Astrocyte (in vitro differentiated cells and primary cell): Measurements from ENCODE around the gene MYO1G.

Source experiments
- EZH2 ChIP-seq: IDR thresholded peaks from 2 replicates; pipeline ENCODE4 v1.6.1; 2012; ENCODE audit warnings: mild to moderate bottlenecking, low read length, inconsistent platforms; ENCODE audit not compliant: insufficient read depth
- TF ChIP-seq, protein P1 (sequence below): IDR thresholded peaks from 2 replicates; pipeline ENCODE4 v1.5.1; 2011; ENCODE audit warnings: low read depth, mild to moderate bottlenecking, inconsistent platforms, low read length, moderate library complexity; ENCODE audit not compliant: insufficient read depth

- TF ChIP-seq EZH2 = no peak
- TF ChIP-seq, protein P1, sequence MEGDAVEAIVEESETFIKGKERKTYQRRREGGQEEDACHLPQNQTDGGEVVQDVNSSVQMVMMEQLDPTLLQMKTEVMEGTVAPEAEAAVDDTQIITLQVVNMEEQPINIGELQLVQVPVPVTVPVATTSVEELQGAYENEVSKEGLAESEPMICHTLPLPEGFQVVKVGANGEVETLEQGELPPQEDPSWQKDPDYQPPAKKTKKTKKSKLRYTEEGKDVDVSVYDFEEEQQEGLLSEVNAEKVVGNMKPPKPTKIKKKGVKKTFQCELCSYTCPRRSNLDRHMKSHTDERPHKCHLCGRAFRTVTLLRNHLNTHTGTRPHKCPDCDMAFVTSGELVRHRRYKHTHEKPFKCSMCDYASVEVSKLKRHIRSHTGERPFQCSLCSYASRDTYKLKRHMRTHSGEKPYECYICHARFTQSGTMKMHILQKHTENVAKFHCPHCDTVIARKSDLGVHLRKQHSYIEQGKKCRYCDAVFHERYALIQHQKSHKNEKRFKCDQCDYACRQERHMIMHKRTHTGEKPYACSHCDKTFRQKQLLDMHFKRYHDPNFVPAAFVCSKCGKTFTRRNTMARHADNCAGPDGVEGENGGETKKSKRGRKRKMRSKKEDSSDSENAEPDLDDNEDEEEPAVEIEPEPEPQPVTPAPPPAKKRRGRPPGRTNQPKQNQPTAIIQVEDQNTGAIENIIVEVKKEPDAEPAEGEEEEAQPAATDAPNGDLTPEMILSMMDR = no peak
Observed at GRCh38 chr7:45007106-45007505, 28.3 kb upstream of the MYO1G start.
